ENCODE measurements around the gene ADAMTS17.

DNA sequence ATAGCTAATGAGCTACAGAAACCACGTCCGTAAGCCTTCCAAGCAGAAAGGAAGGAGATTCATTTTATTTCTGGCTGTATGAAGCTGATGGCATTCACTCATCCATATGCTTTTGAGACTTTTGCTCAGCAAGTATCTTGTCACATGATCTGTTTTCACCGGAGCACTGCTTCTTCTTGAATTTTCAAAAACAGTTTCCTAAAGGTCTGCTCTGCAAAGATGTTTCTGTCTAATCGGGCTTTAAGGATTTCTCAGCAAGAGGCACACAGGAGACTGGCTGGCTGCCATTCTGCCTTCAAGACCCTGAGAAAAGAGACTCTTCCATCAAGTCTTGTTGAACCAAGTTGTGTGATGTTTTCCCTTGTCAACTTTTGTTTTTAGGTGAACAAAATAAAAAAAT lies 319.0 kb downstream of the ADAMTS17 start:
- TF ChIP-seq YY1 (IDR thresholded peaks at IDR 0.05; ENCODE audit: insufficient read depth, insufficient read length) (no peak), SUZ12 (IDR thresholded peaks at IDR 0.05; ENCODE audit: extremely low read depth, insufficient read depth, insufficient read length) (no peak)
